GM21717 (cell line): ENCODE results near the gene FZD4.
"Not testable (repeated sequence)": the region's sequence is repeated elsewhere in the genome, so short reads cannot be mapped to it uniquely, and the experiment has no call there.

ENCODE experiments used
- ATAC-seq: cut with Tn5 transposase; IDR thresholded peaks from one replicate; pipeline ENCODE4 v1.9.1; 2021; ENCODE audit warnings: mild to moderate bottlenecking, moderate library complexity; ENCODE audit not compliant: unreplicated experiment

The FZD4 gene

DNA sequence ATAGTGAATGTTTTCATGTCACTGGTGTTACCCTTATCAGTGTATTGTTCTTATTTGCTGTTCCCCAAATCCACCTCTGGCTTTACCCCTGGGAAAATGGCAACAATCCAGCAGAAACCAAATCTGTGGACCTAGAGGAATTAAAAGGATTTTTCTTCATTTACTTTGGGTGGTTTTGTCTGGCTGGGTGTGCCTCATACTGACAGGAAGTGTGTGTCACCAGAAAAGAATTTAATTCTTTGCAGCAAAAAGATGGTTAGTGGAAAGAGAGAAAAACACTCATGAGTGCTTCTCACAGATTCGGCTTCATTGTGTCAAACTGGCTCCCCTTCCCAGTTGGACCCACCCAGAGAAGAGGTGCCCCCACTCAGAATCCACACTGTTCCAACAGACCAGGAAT, 38.9 kb downstream of the FZD4 start:
- ATAC-seq: no peak

GRCh38 chr11:86915850-86916249, 39.3 kb downstream of the FZD4 start:
- not testable (repeated sequence) for ATAC-seq

- ATAC-seq: no peak
Measured at GRCh38 chr11:86914865-86915519, 40.2 kb downstream of the FZD4 start.

GRCh38 chr11:86912238-86912637, 43.0 kb downstream of the FZD4 start:
- no peak for ATAC-seq

GRCh38 chr11:86910592-86910991, 44.6 kb downstream of the FZD4 start:
- ATAC-seq: no peak

DNA sequence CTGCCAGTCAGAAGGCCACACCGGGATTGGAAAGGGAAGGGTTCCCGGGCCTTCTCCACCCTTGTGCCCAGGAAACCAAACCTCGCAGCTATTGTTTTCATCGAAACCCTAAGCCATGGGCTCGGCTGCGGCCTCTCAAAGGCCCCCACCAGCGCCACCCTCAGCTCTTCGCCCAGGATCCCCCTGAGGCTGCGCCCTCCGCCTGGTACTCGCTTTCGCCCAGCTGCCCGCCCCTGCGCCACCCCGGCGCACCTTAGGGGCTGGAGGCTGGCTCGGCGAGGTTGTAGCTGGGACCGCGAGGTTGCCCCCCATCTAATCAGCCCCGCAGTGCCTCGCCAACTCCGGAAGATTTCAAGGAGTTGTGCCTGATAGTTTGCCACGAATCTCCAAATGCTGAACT, 49.0 kb downstream of the FZD4 start:
- no peak for ATAC-seq

DNA sequence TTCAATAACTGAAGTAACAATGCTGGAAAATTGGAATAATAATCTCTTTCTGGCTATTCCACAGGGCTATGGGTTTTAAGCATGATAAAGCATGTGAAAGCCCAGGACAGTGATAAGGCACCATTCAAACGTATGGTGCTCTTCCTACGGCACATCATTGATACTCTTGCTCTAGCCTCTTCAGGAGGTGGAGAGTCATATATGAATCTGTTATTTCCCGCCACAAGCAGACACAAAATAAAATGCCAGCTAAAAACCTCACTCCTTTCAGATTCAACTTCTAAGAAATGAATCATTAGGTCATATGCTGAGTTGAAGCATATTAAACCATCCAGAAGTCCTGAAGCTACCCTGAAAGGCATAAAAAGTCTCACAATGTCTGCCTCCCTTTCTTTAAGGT, 49.9 kb downstream of the FZD4 start:
- no peak for ATAC-seq

DNA sequence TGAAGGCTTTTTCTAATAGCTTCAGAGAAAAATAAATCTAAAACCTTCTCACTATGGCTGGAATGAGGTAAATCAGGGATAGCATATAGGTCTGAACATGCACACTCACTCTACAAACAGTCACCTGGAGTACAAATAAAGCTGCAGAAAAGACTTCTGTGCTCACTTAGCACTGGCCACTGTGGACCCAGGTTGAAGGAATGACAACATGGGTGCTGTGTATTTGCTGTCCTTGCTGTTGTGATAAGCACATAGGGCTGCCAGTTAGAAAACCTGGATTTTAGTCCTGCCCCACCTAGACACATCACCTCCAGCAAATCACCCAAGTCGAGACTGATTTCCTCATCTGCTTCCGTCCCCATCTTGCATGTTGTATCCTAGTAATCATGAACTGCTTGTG, 51.2 kb downstream of the FZD4 start:
- no peak for ATAC-seq

DNA sequence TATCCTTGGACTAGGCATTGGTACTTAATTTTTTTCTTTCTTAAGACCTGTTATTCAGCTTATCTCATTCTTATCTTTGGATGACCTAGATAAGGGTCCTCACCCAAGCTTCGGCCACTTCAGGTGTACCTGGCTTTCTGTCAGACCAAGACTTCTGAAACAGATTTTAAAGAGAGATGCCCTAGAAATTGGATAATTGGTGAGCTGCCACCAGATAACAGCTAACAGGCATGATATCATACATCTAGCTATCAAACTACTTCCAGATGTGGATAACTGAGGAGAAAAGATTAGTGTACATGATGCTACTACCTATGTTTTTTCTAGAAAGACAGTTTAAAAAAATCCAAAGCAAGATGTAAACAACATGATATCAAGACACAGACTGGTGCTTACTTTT, 52.9 kb downstream of the FZD4 start:
- ATAC-seq: no peak

DNA sequence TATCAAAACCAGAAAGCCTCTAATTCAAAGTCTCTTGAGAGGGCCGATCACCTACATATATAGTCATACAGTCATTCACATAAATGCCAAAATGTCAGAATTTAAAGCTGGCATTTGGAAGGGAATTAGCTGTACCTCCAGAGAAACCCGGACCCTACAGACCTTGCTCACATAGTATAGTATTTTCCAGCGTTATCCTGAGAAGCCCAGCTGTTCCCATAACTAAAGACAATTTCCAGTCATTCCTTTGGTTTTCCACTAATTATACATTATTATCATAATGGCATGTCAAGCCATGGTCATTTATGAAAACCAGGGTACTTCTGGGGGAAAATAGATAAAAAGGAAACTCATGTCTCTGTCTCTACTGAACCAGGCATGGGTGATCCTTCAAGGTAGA, 53.6 kb downstream of the FZD4 start:
- no peak for ATAC-seq

GRCh38 chr11:86900162-86900561, 55.0 kb downstream of the FZD4 start:
- ATAC-seq: no peak

DNA sequence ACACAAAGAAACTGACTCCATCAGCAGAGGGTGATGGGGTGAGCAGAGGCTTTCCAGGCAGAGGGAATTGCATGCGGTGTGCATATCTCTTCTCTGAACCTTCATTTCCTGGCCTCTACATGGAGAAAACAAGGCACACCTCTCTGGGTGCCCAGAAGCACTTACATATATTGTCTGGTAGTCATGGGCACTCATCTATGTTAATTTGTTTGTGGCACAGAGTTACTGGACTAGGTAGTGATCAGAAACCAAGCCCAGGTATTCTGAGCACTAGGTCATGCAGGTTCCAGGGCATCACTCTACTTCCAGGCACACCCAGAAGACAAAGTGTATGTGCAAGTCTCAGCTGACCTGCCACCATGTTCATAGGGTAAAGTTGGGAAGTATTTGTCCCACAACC, 56.5 kb downstream of the FZD4 start:
- no peak for ATAC-seq

DNA sequence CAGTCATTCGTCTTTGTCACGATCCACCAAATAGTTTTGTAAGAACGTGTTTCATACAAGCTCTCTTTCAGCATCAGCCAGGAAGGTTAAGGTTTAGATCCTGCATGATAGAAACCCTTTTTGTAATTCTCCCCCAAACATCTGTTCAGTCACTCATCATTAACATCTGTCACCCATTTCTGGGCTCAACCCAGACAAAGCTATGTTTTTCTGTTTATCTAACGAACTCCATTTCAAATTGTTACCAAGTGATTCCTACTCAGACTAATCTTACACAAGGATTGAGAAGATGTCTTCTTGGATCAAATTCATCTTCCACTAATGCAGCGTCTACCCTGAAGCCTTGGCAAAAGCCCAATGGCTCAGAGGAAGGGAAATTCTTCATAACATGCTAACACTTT, 58.8 kb downstream of the FZD4 start:
- no peak for ATAC-seq
